ENCODE results near the gene BMP3. TPM values are rescaled to one million over a fixed set of nuclear protein-coding genes. Genes with fewer than 3 reads are reported as not detected.
A peak's percentile ranks its signal among the peaks of the same experiment; 100 is the strongest.

BMP3 gene
- total and polyA plus RNA-seq, 2 of the 8 experiments (the other 6 are each of a cell fraction or from before 2014, with no cell fraction given), result 0.02 TPM; not detected in 1

GRCh38 chr4:81040012-81040659 lies 9.6 kb downstream of the BMP3 start:
- Histone ChIP-seq H3K9ac (replicated peaks in 1 of 4; ENCODE audit: extremely low read depth in 1 of 4, low read depth in 3 of 4, low read length in 3 of 4) (no peak overlapping the region), H2BK15ac (ENCODE audit: low read length) (no peak overlapping the region), H2BK120ac (replicated peaks; ENCODE audit: low read depth, low read length) (no peak overlapping the region), H3K4me2 (ENCODE audit: insufficient read depth in 1 of 2, low read depth in 2 of 2, low read length in 2 of 2) (no peak overlapping the region), H3K27ac (ENCODE audit: low read depth, low read length) (no peak overlapping the region), H3K4ac (replicated peaks; ENCODE audit: insufficient read length, low read depth, low read length) (no peak overlapping the region), H2BK12ac (ENCODE audit: low read depth, low read length) (no peak overlapping the region), H3K23ac (ENCODE audit: insufficient read length) (no peak overlapping the region), H3K14ac (ENCODE audit: insufficient read length) (no peak overlapping the region), H3K27me3 (replicated peaks in 1 of 4; ENCODE audit: control insufficient read depth in 3 of 4, extremely low read depth in 1 of 4, insufficient read depth in 3 of 4, low read length in 3 of 4) (no peaks in the 10 kb centered on the region), H4K8ac (ENCODE audit: extremely low read depth, insufficient read depth, low read length) (no peak overlapping the region), H3K9me3 (ENCODE audit: insufficient read depth in 2 of 2, low read depth in 1 of 2, low read length in 1 of 2) (no peaks in the 10 kb centered on the region), H2BK20ac (ENCODE audit: low read length) (no peak overlapping the region), H3K18ac (ENCODE audit: extremely low read depth, low read length) (no peak overlapping the region), H3K4me1 (replicated peaks in 1 of 4; ENCODE audit: control insufficient read depth in 3 of 4, insufficient read depth in 4 of 4, low read length in 3 of 4) (peaks cover 0 to 2% (median 0%) of the 10 kb centered on the region in 4 experiments; a peak in 1 of 7 replicates), H3K79me2 (ENCODE audit: control insufficient read depth in 1 of 2, insufficient read depth in 2 of 2, low read length in 2 of 2) (no peaks in the 10 kb centered on the region), H3K56ac (replicated peaks; ENCODE audit: insufficient read length, low read depth, low read length) (no peak overlapping the region), H4K5ac (ENCODE audit: insufficient read length, low read depth, low read length) (no peak overlapping the region), H3K36me3 (ENCODE audit: control insufficient read depth in 2 of 4, insufficient read depth in 4 of 4, low read length in 3 of 4) (no peaks in the 10 kb centered on the region), H3K4me3 (ENCODE audit: extremely low read depth in 1 of 4, insufficient read depth in 2 of 4, low read depth in 3 of 4, low read length in 4 of 4) (no peak overlapping the region), H3K23me2 (ENCODE audit: low read depth, low read length) (no peaks in the 10 kb centered on the region), H4K20me1 (replicated peaks in 1 of 2; ENCODE audit: control insufficient read depth in 1 of 2, insufficient read depth in 2 of 2, low read length in 2 of 2) (no peaks in the 10 kb centered on the region), H2AK5ac (ENCODE audit: low read depth, low read length) (no peak overlapping the region), H4K91ac (replicated peaks; ENCODE audit: insufficient read length, low read length) (no peak overlapping the region), H2BK5ac (ENCODE audit: low read depth, low read length) (no peak overlapping the region), H3K79me1 (ENCODE audit: low read depth, low read length) (no peaks in the 10 kb centered on the region), H2AFZ (ENCODE audit: low read length) (peak overlapping the region; percentile 44; the same call in 1 of the 2 replicates)
- no peak for DNase-seq (ENCODE audit: low read depth in 1 of 2, low spot score in 2 of 2)
- peak; percentile 48 for FAIRE-seq
- ChIA-PET POLR2A (ENCODE audit: partially characterized antibody) (interaction anchor here (0.9 kb wide), 1 partner anchor 10 kb away, joined by 3 read pairs; the partner anchor contains the start of gene BMP3), CTCF (ENCODE audit: partially characterized antibody) (interaction anchor here (0.6 to 6.3 kb wide), 33 partner anchors 9 to 914 kb away, joined by 3 to 73 read pairs (median 4); partner anchors contain the start of gene BMP3)
- 67% methylated on average over 4 of the region's 4 CpGs; no CpG with 5 or more reads in 1 of the 2 experiments for WGBS, 2 experiments (ENCODE audit: extremely low coverage in 1 of 2, insufficient coverage in 1 of 2, insufficient read length in 1 of 2, insufficient replicate concordance in 2 of 2, low coverage in 1 of 2, low lambda C conversion rate in 2 of 2, missing lambda C conversion rate in 1 of 2)
- TF ChIP-seq SUZ12 (IDR thresholded peaks at IDR 0.05; ENCODE audit: low read length) (no peak), KDM5A (IDR thresholded peaks at IDR 0.05; ENCODE audit: low read length) (no peak), JUND (IDR thresholded peaks at IDR 0.05; ENCODE audit: low read length) (no peak), ATF2 (IDR thresholded peaks at IDR 0.05; ENCODE audit: low read length) (no peak), RAD21 (IDR thresholded peaks at IDR 0.05 in 1 of 2, conservative IDR thresholded peaks at IDR 0.05 in 1 of 2; ENCODE audit: low read depth in 2 of 2, low read length in 2 of 2) (peak; percentile 86 to 89), RBBP5 (IDR thresholded peaks at IDR 0.05; ENCODE audit: borderline replicate concordance, low read depth, low read length) (no peak), RFX5 (IDR thresholded peaks at IDR 0.05; ENCODE audit: borderline replicate concordance, low read depth, low read length) (no peak), RNF2 (IDR thresholded peaks at IDR 0.05; ENCODE audit: borderline replicate concordance, low read depth, low read length, missing control alignments, poor library complexity, severe bottlenecking) (no peak), KDM1A (IDR thresholded peaks at IDR 0.05; ENCODE audit: borderline replicate concordance, low read length) (no peak), BACH1 (IDR thresholded peaks at IDR 0.05; ENCODE audit: low read length) (no peak)
